HepG2 (cell line): Measurements from ENCODE around the gene GFRAL. TPM values are rescaled to one million over a fixed set of nuclear protein-coding genes. Genes with fewer than 3 reads are reported as not detected.

ENCODE experiments used
- ARID3A ChIP-seq: IDR thresholded peaks from 2 replicates; pipeline ENCODE4 v1.6.1; 2012; ENCODE audit warnings: low read depth, low read length, improper control_type of control experiment
- HNRNPLL ChIP-seq: fragments of 200-400 bp; formaldehyde crosslinking; IDR thresholded peaks from 2 replicates; pipeline ENCODE4 v1.6.1; 2017; ENCODE audit warnings: mild to moderate bottlenecking, low read depth, low read length; ENCODE audit not compliant: poor library complexity, severe bottlenecking
- MEIS1 ChIP-seq: sonication (generic); formaldehyde crosslinking; IDR thresholded peaks from 2 replicates; pipeline ENCODE4 v1.9.0; 2021; ENCODE audit warnings: mild to moderate bottlenecking, missing genetic modification reagents, moderate library complexity, borderline replicate concordance
- NAIF1 ChIP-seq: sonication (generic); formaldehyde crosslinking; IDR thresholded peaks from 2 replicates; pipeline ENCODE4 v1.5.0; 2020; ENCODE audit warnings: mild to moderate bottlenecking, missing genetic modification reagents, borderline replicate concordance
- RARG ChIP-seq: sonication (generic); formaldehyde crosslinking; IDR thresholded peaks from 2 replicates; pipeline ENCODE4 v1.4.0; 2020; ENCODE audit warnings: low read depth, mild to moderate bottlenecking, missing genetic modification reagents
- SNRNP70 ChIP-seq: fragments of 200-400 bp; formaldehyde crosslinking; IDR thresholded peaks from 2 replicates; pipeline ENCODE4 v1.6.1; 2017; ENCODE audit warnings: mild to moderate bottlenecking, low read depth, low read length, moderate library complexity
- ZBTB49 ChIP-seq: sonication (generic); formaldehyde crosslinking; IDR thresholded peaks from 2 replicates; pipeline ENCODE4 v1.4.0; 2020; ENCODE audit warnings: missing genetic modification reagents, borderline replicate concordance
- ZNF281 ChIP-seq: sonication (generic); formaldehyde crosslinking; IDR thresholded peaks from 2 replicates; pipeline ENCODE4 v1.4.0; 2020; ENCODE audit warnings: missing genetic modification reagents, borderline replicate concordance
- ZNF503 ChIP-seq: sonication (generic); formaldehyde crosslinking; IDR thresholded peaks from 2 replicates; pipeline ENCODE4 v1.4.0; 2020; ENCODE audit warnings: missing genetic modification reagents
- ZNF816 ChIP-seq: sonication (generic); formaldehyde crosslinking; IDR thresholded peaks from 2 replicates; pipeline ENCODE4 v1.8.0; 2022; ENCODE audit warnings: missing genetic modification reagents, mild to moderate bottlenecking, borderline replicate concordance
- polyA plus RNA-seq, 8 experiments: library from polyadenylated mRNA; depleted of rRNA in 3 of 8; stranded (reverse) in 7 of 8; unstranded in 1 of 8; fragments of >200 nt; fragmentation: Illumina TruSeq in 4 of 8; extraction: Trizol in 4 of 8; gene quantifications; 2 replicates each; pipeline versions ENCODE4 v1.2.1 to v1.2.3, GENCODE V29; 2011 to 2016; ENCODE audit warnings: low read depth in 4 of 8, missing spikeins in 1 of 8, mixed read lengths in 1 of 8; ENCODE audit not compliant: insufficient read depth in 1 of 8
- total RNA-seq, 5 experiments: library from RNA; depleted of rRNA; stranded (reverse); fragments of >200 nt; fragmentation: Illumina TruSeq; extraction: Trizol; gene quantifications; 2 replicates each; pipeline ENCODE4 v1.2.3, GENCODE V29; 2016; ENCODE audit warnings: low read depth in 1 of 5

The GFRAL gene
- total and polyA plus RNA-seq, 2 of the 13 experiments (the other 11 are each of a cell fraction or from before 2014, with no cell fraction given), result not detected

- TF ChIP-seq ZNF281 (CRISPR knock-in tag), result no peak
- no peak for TF ChIP-seq NAIF1
- TF ChIP-seq HNRNPLL, result no peak
- TF ChIP-seq ZNF816 (CRISPR knock-in tag), result no peak
- no peak for TF ChIP-seq ARID3A
- no peak for TF ChIP-seq RARG (CRISPR knock-in tag)
- no peak for TF ChIP-seq ZBTB49
- TF ChIP-seq ZNF503 (CRISPR knock-in tag), result no peak
- no peak for TF ChIP-seq SNRNP70
- no peak for TF ChIP-seq MEIS1 (CRISPR knock-in tag)
Observed at GRCh38 chr6:55397986-55398385, 70.7 kb downstream of the GFRAL start (continued).
